Measurements from ENCODE around the gene TCN1. TPM values are rescaled to one million over a fixed set of nuclear protein-coding genes. Genes with fewer than 3 reads are reported as not detected.

TCN1 gene
- total and polyA plus RNA-seq, 4 donors: 0.43 to 4.9 (median 3.7) TPM

DNA sequence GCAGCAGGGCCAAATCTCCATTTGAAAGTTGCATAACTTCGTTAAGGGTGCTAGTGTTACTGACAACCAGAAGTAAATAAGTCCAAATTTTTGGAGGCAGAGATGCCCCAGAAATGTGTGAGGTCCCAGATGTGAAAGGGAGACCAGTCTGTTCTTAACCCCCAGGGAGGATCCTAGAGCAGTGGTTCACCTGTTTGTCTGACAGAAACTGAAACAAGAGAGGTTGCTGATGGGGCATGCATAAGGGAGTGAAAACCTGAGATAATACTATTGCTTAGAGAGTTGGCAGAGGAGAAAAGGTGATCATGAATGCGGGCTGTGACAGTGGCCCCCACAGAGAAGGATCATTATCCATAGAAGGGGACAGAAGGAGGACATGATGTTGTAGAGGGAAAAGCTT, 24.8 kb downstream of the TCN1 start:
- DNase-seq (no peak), ATAC-seq (ENCODE audit: insufficient read depth, low FRiP score) (no peak)
- Histone ChIP-seq H3K4me3 (no peak overlapping the region), H3K36me3 (ENCODE audit: control insufficient read depth in 4 of 4, insufficient read depth in 4 of 4, low read length in 4 of 4) (no peaks in the 10 kb centered on the region), H3K4me1 (ENCODE audit: control insufficient read depth in 5 of 5, insufficient read depth in 5 of 5, low read length in 5 of 5) (no peaks in the 10 kb centered on the region), H3K9me3 (ENCODE audit: control insufficient read depth in 4 of 4, insufficient read depth in 3 of 4, low read length in 3 of 4) (no peaks in the 10 kb centered on the region), H3K9ac (ENCODE audit: insufficient read depth in 1 of 2, low read length in 2 of 2) (no peak overlapping the region), H3K27me3 (ENCODE audit: control insufficient read depth in 3 of 3, insufficient read depth in 3 of 3, low read length in 2 of 3) (no peaks in the 10 kb centered on the region), H3K27ac (ENCODE audit: low read depth in 1 of 2, low read length in 1 of 2) (no peak overlapping the region)
- TF ChIP-seq, protein P1, sequence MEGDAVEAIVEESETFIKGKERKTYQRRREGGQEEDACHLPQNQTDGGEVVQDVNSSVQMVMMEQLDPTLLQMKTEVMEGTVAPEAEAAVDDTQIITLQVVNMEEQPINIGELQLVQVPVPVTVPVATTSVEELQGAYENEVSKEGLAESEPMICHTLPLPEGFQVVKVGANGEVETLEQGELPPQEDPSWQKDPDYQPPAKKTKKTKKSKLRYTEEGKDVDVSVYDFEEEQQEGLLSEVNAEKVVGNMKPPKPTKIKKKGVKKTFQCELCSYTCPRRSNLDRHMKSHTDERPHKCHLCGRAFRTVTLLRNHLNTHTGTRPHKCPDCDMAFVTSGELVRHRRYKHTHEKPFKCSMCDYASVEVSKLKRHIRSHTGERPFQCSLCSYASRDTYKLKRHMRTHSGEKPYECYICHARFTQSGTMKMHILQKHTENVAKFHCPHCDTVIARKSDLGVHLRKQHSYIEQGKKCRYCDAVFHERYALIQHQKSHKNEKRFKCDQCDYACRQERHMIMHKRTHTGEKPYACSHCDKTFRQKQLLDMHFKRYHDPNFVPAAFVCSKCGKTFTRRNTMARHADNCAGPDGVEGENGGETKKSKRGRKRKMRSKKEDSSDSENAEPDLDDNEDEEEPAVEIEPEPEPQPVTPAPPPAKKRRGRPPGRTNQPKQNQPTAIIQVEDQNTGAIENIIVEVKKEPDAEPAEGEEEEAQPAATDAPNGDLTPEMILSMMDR (IDR thresholded peaks at IDR 0.05; ENCODE audit: control extremely low read depth, extremely low read depth): no peak
- WGBS, 2 donors: 89 to 93% methylated on average over 2 of the region's 2 CpGs

DNA sequence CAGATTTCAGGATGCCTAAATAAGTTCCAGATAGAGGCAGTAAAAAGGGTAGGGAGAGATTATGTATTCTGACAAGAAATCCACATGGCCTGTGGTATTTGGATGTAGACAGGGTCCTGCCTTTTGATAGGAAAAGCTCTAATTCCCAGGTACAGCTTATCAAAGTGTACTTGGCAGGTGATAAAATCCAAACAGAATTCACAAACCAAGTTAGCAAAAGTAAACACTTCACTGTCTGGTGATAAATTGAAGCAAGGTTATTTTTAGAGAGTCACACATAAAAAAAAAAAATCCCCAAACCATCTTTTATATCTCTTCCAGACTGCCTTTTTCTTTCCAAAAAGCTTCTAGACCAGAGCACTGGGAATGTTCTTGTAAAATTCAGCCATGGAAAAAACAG, 26.7 kb downstream of the TCN1 start:
- Histone ChIP-seq H3K36me3 (ENCODE audit: control insufficient read depth in 4 of 4, insufficient read depth in 4 of 4, low read length in 4 of 4) (no peaks in the 10 kb centered on the region), H3K9me3 (ENCODE audit: control insufficient read depth in 4 of 4, insufficient read depth in 3 of 4, low read length in 3 of 4) (no peaks in the 10 kb centered on the region), H3K27ac (ENCODE audit: low read depth in 1 of 2, low read length in 1 of 2) (no peak overlapping the region), H3K27me3 (ENCODE audit: control insufficient read depth in 3 of 3, insufficient read depth in 3 of 3, low read length in 2 of 3) (no peaks in the 10 kb centered on the region), H3K4me3 (no peak overlapping the region), H3K4me1 (ENCODE audit: control insufficient read depth in 5 of 5, insufficient read depth in 5 of 5, low read length in 5 of 5) (no peaks in the 10 kb centered on the region), H3K9ac (ENCODE audit: insufficient read depth in 1 of 2, low read length in 2 of 2) (no peak overlapping the region)
- TF ChIP-seq, protein P1 (IDR thresholded peaks at IDR 0.05; ENCODE audit: control extremely low read depth, extremely low read depth): no peak
- no peak for DNase-seq
- no peak for ATAC-seq (ENCODE audit: insufficient read depth, low FRiP score)

DNA sequence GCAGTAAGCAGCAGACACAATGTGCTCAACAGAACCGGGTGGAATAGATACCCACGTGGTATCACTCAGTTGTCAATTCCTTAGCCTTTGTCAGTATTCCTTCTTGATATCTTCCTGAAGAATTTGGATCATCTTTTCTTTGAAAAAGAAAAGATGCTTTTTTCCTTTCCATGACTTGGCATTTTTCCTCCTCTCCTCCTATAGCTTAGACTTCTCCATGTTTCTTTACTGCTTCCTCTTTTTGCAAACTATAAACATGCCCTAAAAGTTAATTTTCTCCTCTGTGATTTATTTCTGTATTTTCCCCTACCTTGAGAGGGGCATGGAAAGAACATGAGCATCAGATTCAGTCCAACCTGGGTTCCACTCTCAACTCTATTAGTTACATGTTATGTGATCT, 32.7 kb downstream of the TCN1 start:
- ATAC-seq (ENCODE audit: insufficient read depth, low FRiP score): no peak
- Histone ChIP-seq H3K4me3 (no peak overlapping the region), H3K9ac (ENCODE audit: insufficient read depth in 1 of 2, low read length in 2 of 2) (no peak overlapping the region), H3K4me1 (ENCODE audit: control insufficient read depth in 5 of 5, insufficient read depth in 5 of 5, low read length in 5 of 5) (no peaks in the 10 kb centered on the region), H3K27ac (ENCODE audit: low read depth in 1 of 2, low read length in 1 of 2) (no peak overlapping the region), H3K36me3 (ENCODE audit: control insufficient read depth in 4 of 4, insufficient read depth in 4 of 4, low read length in 4 of 4) (no peaks in the 10 kb centered on the region), H3K9me3 (ENCODE audit: control insufficient read depth in 4 of 4, insufficient read depth in 3 of 4, low read length in 3 of 4) (no peaks in the 10 kb centered on the region), H3K27me3 (ENCODE audit: control insufficient read depth in 3 of 3, insufficient read depth in 3 of 3, low read length in 2 of 3) (no peaks in the 10 kb centered on the region)
- DNase-seq: no peak
- WGBS, 2 donors: 75 to 81% methylated on average over 2 of the region's 2 CpGs
- TF ChIP-seq, protein P1 (IDR thresholded peaks at IDR 0.05; ENCODE audit: control extremely low read depth, extremely low read depth): no peak

DNA sequence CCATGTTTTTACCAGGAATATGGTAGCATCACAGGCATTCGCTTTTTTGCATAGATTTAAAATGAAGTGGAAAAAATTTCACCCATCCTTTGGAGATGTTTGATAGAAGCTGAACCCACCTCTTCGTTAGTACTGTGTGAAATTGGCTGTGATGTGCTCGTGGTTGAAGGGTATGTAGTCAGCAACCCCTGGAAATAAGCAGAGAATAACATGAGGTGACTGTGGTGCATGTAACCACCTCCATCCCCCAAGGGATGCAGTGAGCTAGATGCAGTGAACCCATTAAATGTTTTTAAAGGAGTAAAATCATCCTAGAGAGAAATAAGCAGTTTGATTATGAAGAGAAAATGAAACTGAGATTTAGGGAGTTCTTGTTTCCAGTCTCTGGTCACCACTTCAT, 36.9 kb downstream of the TCN1 start:
- TF ChIP-seq, protein P1 (IDR thresholded peaks at IDR 0.05; ENCODE audit: control extremely low read depth, extremely low read depth): no peak
- Histone ChIP-seq H3K9ac (ENCODE audit: insufficient read depth in 1 of 2, low read length in 2 of 2) (no peak overlapping the region), H3K4me3 (no peak overlapping the region), H3K4me1 (ENCODE audit: control insufficient read depth in 5 of 5, insufficient read depth in 5 of 5, low read length in 5 of 5) (no peaks in the 10 kb centered on the region), H3K27ac (ENCODE audit: low read depth in 1 of 2, low read length in 1 of 2) (no peak overlapping the region), H3K36me3 (ENCODE audit: control insufficient read depth in 4 of 4, insufficient read depth in 4 of 4, low read length in 4 of 4) (no peaks in the 10 kb centered on the region), H3K9me3 (ENCODE audit: control insufficient read depth in 4 of 4, insufficient read depth in 3 of 4, low read length in 3 of 4) (no peaks in the 10 kb centered on the region), H3K27me3 (ENCODE audit: control insufficient read depth in 3 of 3, insufficient read depth in 3 of 3, low read length in 2 of 3) (no peaks in the 10 kb centered on the region)
- no peak for DNase-seq
- no peak for ATAC-seq (ENCODE audit: insufficient read depth, low FRiP score)
- WGBS, 2 donors: 84 to 86% methylated on average over 3 of the region's 3 CpGs
